Prostate gland (tissue), 2 donors: ENCODE measurements around the gene BFAR.

Source experiments
- POLR2A ChIP-seq: fragments of 450-650 bp; IDR thresholded peaks from one replicate; pipeline ENCODE4 v1.6.1; 2016; ENCODE audit warnings: antibody characterized with exemption, mild to moderate bottlenecking
- POLR2AphosphoS5 ChIP-seq: sonication (generic); formaldehyde crosslinking; IDR thresholded peaks from one replicate; pipeline ENCODE4 v1.6.1; 2017; ENCODE audit warnings: antibody characterized with exemption
- TF ChIP-seq, protein P1 (sequence below), 4 experiments: fragments of 200-600 bp in 2 of 4; fragments of 450-650 bp in 2 of 4; sonication (generic) in 2 of 4; IDR thresholded peaks; 1 replicate in 3 of 4; 2 replicates in 1 of 4; pipeline ENCODE4 v1.5.1; 2016 to 2019; ENCODE audit warnings: antibody characterized with exemption in 4 of 4, mild to moderate bottlenecking in 2 of 4, moderate library complexity in 2 of 4

- TF ChIP-seq, protein P1, sequence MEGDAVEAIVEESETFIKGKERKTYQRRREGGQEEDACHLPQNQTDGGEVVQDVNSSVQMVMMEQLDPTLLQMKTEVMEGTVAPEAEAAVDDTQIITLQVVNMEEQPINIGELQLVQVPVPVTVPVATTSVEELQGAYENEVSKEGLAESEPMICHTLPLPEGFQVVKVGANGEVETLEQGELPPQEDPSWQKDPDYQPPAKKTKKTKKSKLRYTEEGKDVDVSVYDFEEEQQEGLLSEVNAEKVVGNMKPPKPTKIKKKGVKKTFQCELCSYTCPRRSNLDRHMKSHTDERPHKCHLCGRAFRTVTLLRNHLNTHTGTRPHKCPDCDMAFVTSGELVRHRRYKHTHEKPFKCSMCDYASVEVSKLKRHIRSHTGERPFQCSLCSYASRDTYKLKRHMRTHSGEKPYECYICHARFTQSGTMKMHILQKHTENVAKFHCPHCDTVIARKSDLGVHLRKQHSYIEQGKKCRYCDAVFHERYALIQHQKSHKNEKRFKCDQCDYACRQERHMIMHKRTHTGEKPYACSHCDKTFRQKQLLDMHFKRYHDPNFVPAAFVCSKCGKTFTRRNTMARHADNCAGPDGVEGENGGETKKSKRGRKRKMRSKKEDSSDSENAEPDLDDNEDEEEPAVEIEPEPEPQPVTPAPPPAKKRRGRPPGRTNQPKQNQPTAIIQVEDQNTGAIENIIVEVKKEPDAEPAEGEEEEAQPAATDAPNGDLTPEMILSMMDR (IDR thresholded peaks at IDR 0.05): no peak
- TF ChIP-seq POLR2A: no peak
- no peak for TF ChIP-seq POLR2AphosphoS5
Measured at GRCh38 chr16:14641926-14642325, 9.2 kb downstream of the BFAR start.
